ENCODE results near the gene ICE2.

Gene ICE2, protein sequence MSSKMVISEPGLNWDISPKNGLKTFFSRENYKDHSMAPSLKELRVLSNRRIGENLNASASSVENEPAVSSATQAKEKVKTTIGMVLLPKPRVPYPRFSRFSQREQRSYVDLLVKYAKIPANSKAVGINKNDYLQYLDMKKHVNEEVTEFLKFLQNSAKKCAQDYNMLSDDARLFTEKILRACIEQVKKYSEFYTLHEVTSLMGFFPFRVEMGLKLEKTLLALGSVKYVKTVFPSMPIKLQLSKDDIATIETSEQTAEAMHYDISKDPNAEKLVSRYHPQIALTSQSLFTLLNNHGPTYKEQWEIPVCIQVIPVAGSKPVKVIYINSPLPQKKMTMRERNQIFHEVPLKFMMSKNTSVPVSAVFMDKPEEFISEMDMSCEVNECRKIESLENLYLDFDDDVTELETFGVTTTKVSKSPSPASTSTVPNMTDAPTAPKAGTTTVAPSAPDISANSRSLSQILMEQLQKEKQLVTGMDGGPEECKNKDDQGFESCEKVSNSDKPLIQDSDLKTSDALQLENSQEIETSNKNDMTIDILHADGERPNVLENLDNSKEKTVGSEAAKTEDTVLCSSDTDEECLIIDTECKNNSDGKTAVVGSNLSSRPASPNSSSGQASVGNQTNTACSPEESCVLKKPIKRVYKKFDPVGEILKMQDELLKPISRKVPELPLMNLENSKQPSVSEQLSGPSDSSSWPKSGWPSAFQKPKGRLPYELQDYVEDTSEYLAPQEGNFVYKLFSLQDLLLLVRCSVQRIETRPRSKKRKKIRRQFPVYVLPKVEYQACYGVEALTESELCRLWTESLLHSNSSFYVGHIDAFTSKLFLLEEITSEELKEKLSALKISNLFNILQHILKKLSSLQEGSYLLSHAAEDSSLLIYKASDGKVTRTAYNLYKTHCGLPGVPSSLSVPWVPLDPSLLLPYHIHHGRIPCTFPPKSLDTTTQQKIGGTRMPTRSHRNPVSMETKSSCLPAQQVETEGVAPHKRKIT

DNA sequence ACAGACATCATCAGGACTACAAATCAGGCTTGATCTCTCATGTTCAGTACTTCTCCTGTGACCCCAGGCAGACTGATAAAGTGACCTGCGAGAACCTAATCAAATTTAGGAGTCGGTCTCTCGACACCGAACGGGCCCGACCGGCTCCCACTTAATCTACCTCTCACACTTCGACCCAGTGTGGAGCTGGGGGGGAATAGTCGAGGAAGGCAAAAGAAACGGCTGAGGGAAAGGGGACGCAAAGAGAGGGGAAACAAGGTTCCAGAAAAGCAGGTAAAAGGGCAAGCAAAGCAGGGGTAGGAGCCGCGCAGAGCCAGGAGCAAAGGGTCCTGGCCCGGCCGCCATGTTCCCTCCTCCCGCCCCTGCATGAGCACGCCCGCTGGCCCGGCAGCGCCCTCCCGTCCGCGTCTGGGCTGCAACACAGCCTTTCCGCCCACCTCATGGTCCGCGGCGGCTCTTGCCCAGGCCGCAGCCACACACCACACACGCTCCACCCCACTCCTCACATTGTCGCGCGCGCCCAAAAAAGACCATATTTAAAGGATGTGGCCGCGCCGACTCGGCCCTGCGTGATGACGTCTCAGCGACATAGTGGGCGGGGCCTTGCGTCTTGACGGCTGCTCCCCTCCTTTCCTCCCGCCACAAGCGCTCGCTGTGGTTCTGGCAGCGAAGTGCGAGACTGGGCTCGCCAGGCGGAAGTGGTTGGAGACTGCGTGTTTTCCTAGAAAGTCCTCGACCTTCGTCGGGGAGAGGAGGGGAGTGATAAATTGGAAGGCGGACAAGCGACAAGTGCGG, at the start of gene ICE2:
Gene ICE2 (minus strand): TSS at position 577 of the 795 bp plus-strand sequence. CDS start 1,165 bp downstream, outside the sequence.
- DNase-seq = peak; percentile 89

DNA sequence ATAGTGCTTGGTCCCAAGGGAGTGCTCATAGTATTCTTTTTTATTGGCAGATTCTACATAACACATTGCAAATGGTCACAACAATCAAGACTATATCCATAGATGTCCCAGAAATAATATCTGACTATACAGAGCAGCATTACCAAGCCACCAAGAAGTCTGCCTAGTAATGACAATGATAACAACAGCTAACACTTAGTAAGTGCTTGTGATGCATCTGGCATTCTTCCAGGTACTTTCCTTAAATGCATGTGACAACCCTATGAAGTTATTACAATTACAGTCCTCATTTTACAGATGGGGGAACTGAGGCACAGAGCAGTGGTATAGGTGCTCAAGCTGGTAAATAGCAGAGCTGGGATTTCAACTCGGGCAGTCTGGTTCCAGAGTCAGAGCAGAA, 49.6 kb upstream of the ICE2 start:
- no peak for DNase-seq

- no peak for DNase-seq
Measured at GRCh38 chr15:60527456-60527855, 48.5 kb upstream of the ICE2 start.

DNA sequence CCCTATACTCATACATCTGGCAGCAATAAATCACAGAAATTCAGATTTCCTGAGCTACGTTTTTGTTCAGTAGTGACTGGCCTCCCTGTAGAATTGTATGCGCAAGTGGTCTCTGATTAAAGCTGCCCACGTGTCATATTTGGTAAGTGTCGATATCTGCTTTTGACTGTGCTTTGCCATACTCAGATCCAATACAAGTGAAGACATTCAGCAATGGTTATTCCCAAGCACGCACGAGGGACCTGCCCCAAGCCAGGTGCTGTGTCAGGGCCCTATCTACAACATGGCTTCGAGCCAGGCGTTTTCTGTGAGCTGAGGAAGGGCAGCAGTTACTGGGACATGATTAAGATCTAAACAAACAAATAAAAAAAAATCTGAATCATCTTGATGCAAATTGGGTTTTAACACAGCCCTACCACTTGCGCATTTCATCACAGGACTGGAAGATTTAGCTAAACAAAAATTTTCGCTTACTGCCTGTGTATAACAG, 47.2 kb upstream of the ICE2 start:
- DNase-seq = peak; percentile 2

GRCh38 chr15:60525341-60526039, 46.5 kb upstream of the ICE2 start:
- DNase-seq = no peak

DNA sequence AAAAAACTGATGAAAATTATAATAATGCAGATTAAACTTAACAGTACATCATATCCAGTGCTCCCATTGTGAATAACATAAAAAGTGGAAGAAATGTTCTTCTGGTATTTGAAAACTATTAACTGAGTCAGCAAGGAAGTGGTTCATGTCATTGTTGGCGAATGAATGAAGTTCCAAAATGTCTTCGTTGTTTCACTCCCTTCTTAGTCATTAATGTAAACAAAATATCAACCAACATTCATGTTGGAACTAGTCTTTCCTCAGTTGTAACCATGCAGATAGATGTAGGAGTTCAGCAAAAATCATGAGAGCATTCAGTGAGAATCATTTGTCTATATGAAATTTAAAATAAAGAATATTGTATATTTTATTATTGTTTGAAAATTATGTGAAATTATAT, 44.1 kb upstream of the ICE2 start:
- DNase-seq = no peak

DNA sequence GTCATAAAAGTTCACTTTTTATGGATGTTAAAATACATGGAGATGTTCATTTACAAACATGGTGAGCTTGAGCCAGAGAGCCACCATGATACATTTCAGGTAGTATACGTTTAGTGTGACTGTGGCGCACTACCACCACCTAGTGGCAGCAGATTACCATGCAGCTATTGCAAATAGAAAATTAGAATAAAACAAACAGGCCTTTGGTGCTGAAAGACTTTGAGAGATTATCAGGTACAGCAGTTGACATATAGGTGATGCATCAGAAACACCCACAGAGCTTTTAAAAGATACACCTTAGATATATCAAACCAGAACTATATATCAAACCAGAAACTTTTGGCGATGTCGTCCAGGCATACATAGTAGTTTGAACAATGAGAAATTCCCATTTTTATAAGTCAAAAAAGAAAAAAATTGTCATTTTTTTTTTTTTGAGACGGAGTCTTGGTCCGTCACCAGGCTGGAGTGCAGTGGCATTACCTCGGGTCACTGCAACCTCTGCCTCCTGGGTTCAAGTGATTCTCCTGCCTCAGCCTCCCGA, 42.0 kb upstream of the ICE2 start:
- peak; percentile 55 for DNase-seq

- no peak for DNase-seq
Measured at GRCh38 chr15:60520013-60520824, 41.3 kb upstream of the ICE2 start.

DNA sequence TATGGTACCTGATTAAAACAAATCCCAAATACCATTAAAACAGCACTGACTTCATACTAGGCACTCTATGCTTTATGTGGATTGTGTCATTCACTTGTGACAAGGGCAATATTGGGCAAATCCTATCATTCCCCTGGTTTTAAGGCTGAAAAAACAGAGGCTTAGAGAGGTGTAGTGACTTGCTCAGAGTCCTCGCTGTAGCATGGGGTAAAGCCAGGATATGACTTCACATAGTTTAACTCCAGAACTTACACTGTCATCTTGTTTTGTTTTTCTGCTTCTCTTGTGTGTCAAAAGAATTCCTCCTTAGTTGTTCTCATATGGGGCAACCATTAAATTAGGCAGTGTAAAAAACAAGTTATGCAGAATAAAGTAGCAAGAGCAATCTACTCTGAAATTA, 40.3 kb upstream of the ICE2 start:
- no peak for DNase-seq

GRCh38 chr15:60518511-60518910, 39.6 kb upstream of the ICE2 start:
- DNase-seq = no peak

DNA sequence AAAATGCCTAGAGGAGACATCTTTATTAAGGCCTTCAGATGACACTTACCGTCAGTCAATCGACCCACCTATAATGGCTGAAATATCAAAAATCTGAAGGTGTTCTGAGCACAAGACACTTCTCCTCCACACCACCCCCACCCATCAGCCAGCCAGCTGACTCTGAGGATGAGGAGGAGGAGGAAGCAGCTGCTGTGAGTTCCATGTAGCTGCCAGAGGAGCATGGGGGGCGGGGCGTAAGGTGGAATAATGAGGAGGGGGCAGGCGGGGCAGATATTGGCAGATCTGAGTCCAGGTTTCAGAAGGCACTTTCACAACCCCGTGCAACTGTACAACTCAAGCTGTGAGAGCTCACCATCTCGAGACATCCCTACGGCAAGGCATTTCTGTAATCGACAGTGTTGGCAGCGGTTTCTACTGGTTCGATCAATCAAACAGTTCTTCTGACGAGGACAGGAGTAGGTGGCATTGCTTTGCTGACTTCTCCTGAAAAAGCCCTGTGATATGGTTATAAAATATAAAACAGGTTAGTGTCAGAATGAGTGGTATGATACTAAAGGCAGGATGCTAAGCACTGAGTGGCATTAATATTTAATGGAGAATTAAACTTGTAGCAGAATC, 35.4 kb upstream of the ICE2 start:
- no peak for DNase-seq

DNA sequence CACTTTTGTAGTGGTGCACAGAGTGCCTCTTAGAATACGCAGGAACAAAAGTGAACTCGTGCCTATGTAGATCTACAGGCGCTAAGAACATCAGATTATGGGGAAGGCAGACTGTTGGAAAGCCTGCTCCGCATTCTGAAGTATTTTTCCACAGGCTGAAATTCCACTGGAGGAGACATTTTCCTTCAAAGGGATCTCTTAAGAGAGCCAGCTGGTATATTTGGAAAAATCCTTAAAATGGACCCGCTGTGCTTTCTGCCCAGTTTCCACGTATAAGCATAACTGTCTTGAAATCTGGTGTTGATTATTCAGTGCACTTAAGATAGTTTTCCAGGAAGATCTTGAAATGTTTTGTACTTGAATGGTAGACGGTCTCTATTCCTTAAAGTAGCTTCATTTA, 34.7 kb upstream of the ICE2 start:
- DNase-seq = no peak

DNA sequence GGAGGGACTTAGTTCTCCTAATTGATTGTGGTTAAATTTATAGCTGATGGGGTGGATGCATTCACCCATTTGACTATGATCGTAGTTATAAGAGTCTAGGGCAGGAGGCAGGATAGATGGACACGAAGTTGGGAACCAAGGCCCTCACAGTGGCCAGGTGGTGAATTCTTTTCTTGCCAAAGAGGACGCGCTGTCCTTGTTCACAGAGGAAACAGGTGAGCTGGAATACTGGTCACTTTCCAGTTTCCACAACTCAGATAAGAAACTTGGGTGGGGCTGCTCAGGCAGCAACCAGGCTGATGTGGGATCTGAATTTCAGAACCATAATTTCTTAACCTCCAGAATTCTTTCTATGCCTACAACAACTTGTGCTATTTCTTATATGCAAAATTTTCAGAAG, 34.0 kb upstream of the ICE2 start:
- DNase-seq = no peak

- DNase-seq = no peak
Measured at GRCh38 chr15:60511351-60512031, 32.5 kb upstream of the ICE2 start.

GRCh38 chr15:60510006-60510405, 31.1 kb upstream of the ICE2 start:
- DNase-seq = no peak

GRCh38 chr15:60509470-60509869, 30.5 kb upstream of the ICE2 start:
- no peak for DNase-seq

- DNase-seq = no peak
Measured at GRCh38 chr15:60508442-60508841, 29.5 kb upstream of the ICE2 start.

- peak; percentile 14 for DNase-seq
Measured at GRCh38 chr15:60507596-60508424, 28.9 kb upstream of the ICE2 start.

DNA sequence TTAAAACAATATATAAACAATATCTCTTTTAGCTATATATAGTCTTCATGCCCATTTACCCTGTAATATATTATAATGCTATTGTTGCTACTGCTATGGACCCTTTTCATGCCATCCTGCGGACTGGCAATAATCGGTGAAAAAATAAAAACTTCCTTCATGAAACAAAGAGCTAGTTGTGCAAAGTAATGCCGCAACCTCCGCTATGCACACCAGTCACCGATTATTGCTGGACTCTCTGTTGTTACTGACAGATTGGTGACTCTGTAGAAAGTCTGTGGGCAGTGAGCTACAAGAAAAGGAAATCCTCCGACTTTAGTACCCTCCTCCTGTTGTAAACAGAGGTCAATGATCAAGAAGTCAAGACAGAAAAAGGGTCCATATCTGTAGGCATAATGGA, 17.9 kb upstream of the ICE2 start:
- DNase-seq = no peak

Data from NCI-H774 (cell line).